ENCODE measurements around the gene RHBDF2. TPM values are rescaled to one million over a fixed set of nuclear protein-coding genes. Genes with fewer than 3 reads are reported as not detected.

RHBDF2 gene
- polyA plus RNA-seq, 1 donor (not counting 4 experiments of a cell fraction or from before 2014, with no cell fraction given): 14.9 TPM

DNA sequence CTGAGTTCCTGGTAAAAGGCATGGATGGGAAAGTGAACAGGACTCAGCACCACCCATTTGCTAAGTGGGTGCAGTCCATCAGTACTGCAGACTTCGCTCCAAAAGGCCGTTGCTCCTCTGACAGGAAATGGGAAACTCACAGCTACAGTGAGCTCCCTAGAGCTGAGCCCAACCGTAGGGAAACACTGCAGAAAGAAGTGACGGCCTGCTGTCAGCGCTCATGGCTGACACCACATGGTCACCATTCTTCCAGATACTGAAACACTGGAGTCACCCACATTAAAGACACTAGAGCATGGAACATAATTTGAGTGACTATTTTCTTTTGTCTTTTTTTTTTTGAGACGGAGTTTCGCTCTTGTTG lies 80.2 kb downstream of the RHBDF2 start:
- Histone ChIP-seq H3K4me3 (ENCODE audit: control insufficient read depth in 2 of 3, extremely low read depth in 1 of 3, insufficient read depth in 2 of 3, low read depth in 1 of 3, low read length in 3 of 3) (no peak overlapping the region), H3K9me1 (ENCODE audit: control insufficient read depth, extremely low read depth, insufficient read depth, low read length) (no peaks in the 10 kb centered on the region), H2AFZ (ENCODE audit: control insufficient read depth, low read length) (no peak overlapping the region), H3K27ac (ENCODE audit: control insufficient read depth, insufficient read depth, low read length) (no peak overlapping the region), H4K20me1 (ENCODE audit: control insufficient read depth, extremely low read depth, insufficient read depth, low read length) (no peaks in the 10 kb centered on the region), H3K4me2 (ENCODE audit: control insufficient read depth, extremely low read depth, insufficient read depth, low read depth, low read length) (no peak overlapping the region), H3K9me3 (ENCODE audit: control insufficient read depth, low read depth, low read length) (no peaks in the 10 kb centered on the region), H3K4me1 (ENCODE audit: control insufficient read depth, extremely low read depth, insufficient read depth, low read length) (no peaks in the 10 kb centered on the region), H3K79me2 (ENCODE audit: control insufficient read depth, insufficient read depth, low read length) (peaks cover 47% of the 10 kb centered on the region), H3K9ac (ENCODE audit: control insufficient read depth, extremely low read depth, insufficient read depth, low read length) (no peak overlapping the region), H3K27me3 (ENCODE audit: control insufficient read depth, extremely low read depth, insufficient read depth, low read length) (no peaks in the 10 kb centered on the region), H3K36me3 (ENCODE audit: control insufficient read depth in 2 of 2, extremely low read depth in 1 of 2, insufficient read depth in 2 of 2, low read length in 2 of 2) (peaks cover 4 to 11% of the 10 kb centered on the region in 2 experiments)
- dilution Hi-C loops (cut with MboI; ENCODE audit: extremely low pct_ligation_motif_present, low sequenced_read_pairs): no loop called here
- TF ChIP-seq, protein P1, sequence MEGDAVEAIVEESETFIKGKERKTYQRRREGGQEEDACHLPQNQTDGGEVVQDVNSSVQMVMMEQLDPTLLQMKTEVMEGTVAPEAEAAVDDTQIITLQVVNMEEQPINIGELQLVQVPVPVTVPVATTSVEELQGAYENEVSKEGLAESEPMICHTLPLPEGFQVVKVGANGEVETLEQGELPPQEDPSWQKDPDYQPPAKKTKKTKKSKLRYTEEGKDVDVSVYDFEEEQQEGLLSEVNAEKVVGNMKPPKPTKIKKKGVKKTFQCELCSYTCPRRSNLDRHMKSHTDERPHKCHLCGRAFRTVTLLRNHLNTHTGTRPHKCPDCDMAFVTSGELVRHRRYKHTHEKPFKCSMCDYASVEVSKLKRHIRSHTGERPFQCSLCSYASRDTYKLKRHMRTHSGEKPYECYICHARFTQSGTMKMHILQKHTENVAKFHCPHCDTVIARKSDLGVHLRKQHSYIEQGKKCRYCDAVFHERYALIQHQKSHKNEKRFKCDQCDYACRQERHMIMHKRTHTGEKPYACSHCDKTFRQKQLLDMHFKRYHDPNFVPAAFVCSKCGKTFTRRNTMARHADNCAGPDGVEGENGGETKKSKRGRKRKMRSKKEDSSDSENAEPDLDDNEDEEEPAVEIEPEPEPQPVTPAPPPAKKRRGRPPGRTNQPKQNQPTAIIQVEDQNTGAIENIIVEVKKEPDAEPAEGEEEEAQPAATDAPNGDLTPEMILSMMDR (optimal IDR thresholded peaks at IDR 0.05 in 1 of 3, IDR thresholded peaks at IDR 0.05 in 1 of 3, conservative IDR thresholded peaks at IDR 0.05 in 1 of 3; ENCODE audit: extremely low read depth in 1 of 3, insufficient read depth in 2 of 3, low read length in 3 of 3): no peak
- no peak for TF ChIP-seq EZH2 (IDR thresholded peaks at IDR 0.05; ENCODE audit: low read length)
- FAIRE-seq (no peak), DNase-seq (ENCODE audit: low read depth, low spot score) (no peak)

Other genes starting within 250 kb of the RHBDF2 start
- gene UBALD2, start 236.1 kb downstream of the RHBDF2 start, polyA plus RNA-seq: 9.4 to 33.9 TPM (median 28.7 TPM) in 3 replicates
- gene QRICH2, start 193.1 kb downstream of the RHBDF2 start, polyA plus RNA-seq: 1.1 to 4.8 TPM (median 1.6 TPM) in 3 replicates
- 41.7 to 76.4 TPM (median 51.4 TPM) in 3 replicates for gene PRPSAP1, start 147.5 kb downstream of the RHBDF2 start, polyA plus RNA-seq
- 50.2 to 113 TPM (median 84.7 TPM) in 3 replicates for gene SPHK1, start 116.8 kb downstream of the RHBDF2 start, polyA plus RNA-seq
- 8.9 to 12.3 TPM (median 10.9 TPM) in 3 replicates for gene UBE2O, start 48.3 kb downstream of the RHBDF2 start, polyA plus RNA-seq
- not detected in 3 replicates for gene AANAT, start 33.8 kb downstream of the RHBDF2 start, polyA plus RNA-seq
- 10.3 to 26.1 TPM (median 15.3 TPM) in 3 replicates for gene CYGB, start 36.3 kb upstream of the RHBDF2 start, polyA plus RNA-seq
- 0.65 to 1.7 TPM (median 1.2 TPM) in 3 replicates for gene PRCD, start 38.6 kb upstream of the RHBDF2 start, polyA plus RNA-seq
- gene ST6GALNAC2, start 84.4 kb upstream of the RHBDF2 start, polyA plus RNA-seq: 38.7 to 63.2 TPM (median 45.8 TPM) in 3 replicates
- 0.28 to 0.84 TPM (median 0.46 TPM) in 3 replicates for gene ST6GALNAC1, start 142.3 kb upstream of the RHBDF2 start, polyA plus RNA-seq
- gene MXRA7, start 209.5 kb upstream of the RHBDF2 start, polyA plus RNA-seq: 113 to 118 TPM (median 114 TPM) in 3 replicates
- gene JMJD6, start 225.2 kb upstream of the RHBDF2 start, polyA plus RNA-seq: 11.0 to 14.6 TPM (median 12.0 TPM) in 3 replicates
- 32.3 to 48.3 TPM (median 37.6 TPM) in 3 replicates for gene METTL23, start 225.4 kb upstream of the RHBDF2 start, polyA plus RNA-seq
- gene SRSF2, start 235.9 kb upstream of the RHBDF2 start, polyA plus RNA-seq: 161 to 249 TPM (median 197 TPM) in 3 replicates
- 14.6 to 17.6 TPM (median 15.2 TPM) in 3 replicates for gene MFSD11, start 236.7 kb upstream of the RHBDF2 start, polyA plus RNA-seq

All from keratinocyte (primary cell).